Upper lobe of right lung (tissue), 1 donor: Measurements from ENCODE around the gene MAN1B1. TPM values are rescaled to one million over a fixed set of nuclear protein-coding genes. Genes with fewer than 3 reads are reported as not detected.
A peak's percentile ranks its signal among the peaks of the same experiment; 100 is the strongest.

ENCODE experiments used
- ATAC-seq: fragments of 200-7000 bp; cut with Tn5 transposase; one replicate; pipeline ENCODE4 v1.9.1; 2020; ENCODE audit warnings: mild to moderate bottlenecking, moderate library complexity
- DNase-seq: peaks from one replicate; pipeline ENCODE4 v3.0.0-alpha.2; 2020
- H3K27ac ChIP-seq: fragments of 200-600 bp; one replicate; pipeline ENCODE4 v1.8.0; 2022
- H3K27me3 ChIP-seq: fragments of 200-600 bp; one replicate; pipeline ENCODE4 v1.8.0; 2022; ENCODE audit warnings: mild to moderate bottlenecking
- H3K36me3 ChIP-seq: fragments of 200-600 bp; one replicate; pipeline ENCODE4 v1.8.0; 2022
- H3K4me1 ChIP-seq: fragments of 200-600 bp; one replicate; pipeline ENCODE4 v1.8.0; 2022
- H3K4me3 ChIP-seq: fragments of 200-600 bp; one replicate; pipeline ENCODE4 v1.8.0; 2022; ENCODE audit warnings: mild to moderate bottlenecking
- H3K9me3 ChIP-seq: fragments of 200-600 bp; one replicate; pipeline ENCODE4 v1.8.0; 2022
- intact Hi-C: fragments of 100-400 bp; cut with DNase I; formaldehyde crosslinking; loops from one replicate; pipeline ENCODE4 v1.11.0; 2022
- total RNA-seq: library from RNA; stranded (reverse); fragmentation: NEBNext Ultra II Directional; extraction: Animal tissue kit (Norgen Biotek cat#: 25700); gene quantifications from one replicate; pipeline ENCODE4 v1.2.1, GENCODE V29; 2021
- TF ChIP-seq, protein P1 (sequence below): fragments of 200-600 bp; IDR thresholded peaks from one replicate; pipeline ENCODE4 v1.8.0; 2022; ENCODE audit warnings: antibody characterized with exemption
- donor health status: DM: no; HTN: yes; CAD: no; lungs with severe emphysema.

The MAN1B1 gene
- total RNA-seq, 1 donor from 2014 or later = 39.4 TPM

DNA sequence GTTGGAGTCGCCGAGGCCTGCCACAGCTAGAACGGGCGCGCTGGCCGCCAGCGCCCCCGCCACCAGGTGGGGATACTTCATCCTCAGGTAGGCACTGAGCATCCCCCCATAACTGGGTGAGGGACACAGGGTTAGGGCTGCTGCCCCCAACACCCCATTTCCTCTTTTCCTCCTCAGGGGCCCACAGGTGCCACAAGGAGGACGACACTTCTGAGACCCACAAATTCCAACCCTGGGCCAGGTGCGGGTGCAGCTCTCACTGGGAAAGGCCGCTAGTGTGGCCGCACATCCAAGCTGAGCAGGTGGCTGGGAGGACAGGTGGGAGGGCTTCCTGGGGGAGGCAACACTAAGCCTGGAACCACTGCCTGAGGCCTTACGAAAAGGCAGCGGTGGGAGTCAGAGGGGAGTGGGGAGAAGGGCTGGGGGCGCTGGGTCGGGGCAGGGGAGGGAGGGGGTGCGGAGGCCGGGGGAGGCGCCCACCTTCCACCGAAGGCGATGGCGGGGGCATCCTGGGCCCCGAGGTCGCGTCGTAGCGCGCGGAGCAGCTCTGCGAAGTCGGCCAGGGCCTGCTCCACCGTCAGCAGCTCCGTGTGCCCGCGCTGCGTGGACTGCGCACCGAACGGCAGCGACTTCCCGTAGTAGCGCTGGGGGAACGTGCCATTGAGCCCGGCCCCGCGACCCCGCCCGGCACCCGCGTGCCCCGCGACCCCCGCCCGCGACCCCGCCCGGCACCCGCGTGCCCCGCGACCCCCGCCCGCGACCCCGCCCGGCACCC, 26.8 kb downstream of the MAN1B1 start:
- peak; percentile 6 for ATAC-seq
- no peaks in the 10 kb centered on the region for H3K9me3 ChIP-seq
- peak overlapping the region; percentile 36 for H3K4me3 ChIP-seq
- no peak overlapping the region for H3K27ac ChIP-seq
- peaks cover 28% of the 10 kb centered on the region for H3K36me3 ChIP-seq
- TF ChIP-seq, protein P1, sequence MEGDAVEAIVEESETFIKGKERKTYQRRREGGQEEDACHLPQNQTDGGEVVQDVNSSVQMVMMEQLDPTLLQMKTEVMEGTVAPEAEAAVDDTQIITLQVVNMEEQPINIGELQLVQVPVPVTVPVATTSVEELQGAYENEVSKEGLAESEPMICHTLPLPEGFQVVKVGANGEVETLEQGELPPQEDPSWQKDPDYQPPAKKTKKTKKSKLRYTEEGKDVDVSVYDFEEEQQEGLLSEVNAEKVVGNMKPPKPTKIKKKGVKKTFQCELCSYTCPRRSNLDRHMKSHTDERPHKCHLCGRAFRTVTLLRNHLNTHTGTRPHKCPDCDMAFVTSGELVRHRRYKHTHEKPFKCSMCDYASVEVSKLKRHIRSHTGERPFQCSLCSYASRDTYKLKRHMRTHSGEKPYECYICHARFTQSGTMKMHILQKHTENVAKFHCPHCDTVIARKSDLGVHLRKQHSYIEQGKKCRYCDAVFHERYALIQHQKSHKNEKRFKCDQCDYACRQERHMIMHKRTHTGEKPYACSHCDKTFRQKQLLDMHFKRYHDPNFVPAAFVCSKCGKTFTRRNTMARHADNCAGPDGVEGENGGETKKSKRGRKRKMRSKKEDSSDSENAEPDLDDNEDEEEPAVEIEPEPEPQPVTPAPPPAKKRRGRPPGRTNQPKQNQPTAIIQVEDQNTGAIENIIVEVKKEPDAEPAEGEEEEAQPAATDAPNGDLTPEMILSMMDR = no peak
- intact Hi-C loops = no loop called here
- peak; percentile 68 for DNase-seq
- peaks cover 7% of the 10 kb centered on the region for H3K4me1 ChIP-seq
- no peaks in the 10 kb centered on the region for H3K27me3 ChIP-seq

DNA sequence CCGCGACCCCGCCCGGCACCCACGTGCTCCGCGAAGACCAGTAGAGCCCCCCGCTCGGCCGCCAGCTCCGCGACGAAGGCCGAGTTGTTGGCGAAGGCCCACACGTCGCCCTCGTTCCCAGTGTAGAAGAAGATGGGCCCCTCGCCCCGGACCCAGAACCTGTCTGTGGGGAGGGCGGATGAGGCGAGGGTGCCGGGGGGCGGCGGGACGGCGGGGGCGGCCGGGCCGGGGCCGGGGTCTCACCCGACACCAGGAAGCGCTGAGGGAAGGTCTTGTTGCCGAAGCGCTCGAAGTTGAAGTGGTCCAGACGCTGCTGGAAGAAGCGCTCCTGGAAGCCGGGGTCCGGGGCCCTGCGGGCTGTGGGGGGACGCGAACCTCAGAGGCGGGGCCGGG, 27.4 kb downstream of the MAN1B1 start:
- Histone ChIP-seq H3K4me1 (peaks cover 7% of the 10 kb centered on the region), H3K36me3 (peaks cover 22% of the 10 kb centered on the region), H3K27me3 (no peaks in the 10 kb centered on the region), H3K9me3 (no peaks in the 10 kb centered on the region), H3K27ac (peak overlapping the region; percentile 58), H3K4me3 (peak overlapping the region; percentile 78)
- DNase-seq (no peak), ATAC-seq (no peak)
- intact Hi-C loops = no loop called here
- TF ChIP-seq, protein P1 = no peak

GRCh38 chr9:137114613-137115393, 28.0 kb downstream of the MAN1B1 start, which contains the start of gene DPP7:
Gene DPP7, minus strand, starts transcription at chr9:137114733. Its CDS starts 20 bp downstream, at chr9:137114713.
- TF ChIP-seq, protein P1 = no peak
- peaks cover 18% of the 10 kb centered on the region for H3K36me3 ChIP-seq
- DNase-seq (peak; percentile 90), ATAC-seq (peak; percentile 93)
- H3K27me3 ChIP-seq = no peaks in the 10 kb centered on the region
- H3K9me3 ChIP-seq = no peaks in the 10 kb centered on the region
- peak within 1 kb of the TSS; percentile 58 for H3K27ac ChIP-seq
- peak within 1 kb of the TSS; percentile 78 for H3K4me3 ChIP-seq
- H3K4me1 ChIP-seq = peaks cover 7% of the 10 kb centered on the region
- intact Hi-C loops = loop anchor here (5.0 kb wide), 1 partner anchor 112 kb away; the partner anchor contains the start of genes CYSRT1 and RNF224

DNA sequence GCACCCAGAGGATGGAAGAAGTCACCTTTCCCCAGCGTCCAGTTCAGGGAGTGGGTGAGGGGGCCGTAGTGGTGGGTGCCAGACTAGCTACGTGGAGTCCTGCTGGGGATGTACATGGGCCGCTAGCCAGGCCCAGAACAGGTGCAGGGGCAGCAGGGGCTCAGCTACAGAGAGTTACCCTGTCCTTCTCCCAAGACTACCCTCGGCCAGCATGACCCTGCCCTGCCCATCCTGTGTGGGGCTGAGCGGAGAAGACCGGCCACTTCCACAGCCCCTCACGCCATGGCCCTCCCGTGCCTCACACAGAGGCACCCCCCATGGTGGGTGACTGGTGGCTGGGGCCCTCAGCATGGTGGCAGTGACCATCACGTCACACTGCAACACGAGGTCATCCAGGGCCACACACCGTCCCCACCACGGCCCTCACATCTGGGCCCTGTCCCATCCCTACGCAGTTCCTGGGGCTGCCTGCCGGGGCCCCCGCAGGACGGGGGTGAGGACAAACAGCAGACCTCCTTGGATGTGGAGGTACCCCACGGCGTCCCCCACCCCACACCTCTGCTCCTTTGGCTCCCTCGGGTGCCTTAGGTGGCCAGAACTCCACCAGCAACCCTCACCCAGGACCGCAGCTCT, 28.7 kb downstream of the MAN1B1 start:
- no peak overlapping the region for H3K27ac ChIP-seq
- TF ChIP-seq, protein P1 = no peak
- H3K4me3 ChIP-seq = peak overlapping the region; percentile 78
- no peak for ATAC-seq
- H3K27me3 ChIP-seq = no peaks in the 10 kb centered on the region
- intact Hi-C loops = loop anchor here (5.0 kb wide), 1 partner anchor 112 kb away; the partner anchor contains the start of genes CYSRT1 and RNF224
- H3K36me3 ChIP-seq = peaks cover 11% of the 10 kb centered on the region
- H3K9me3 ChIP-seq = no peaks in the 10 kb centered on the region
- peaks cover 7% of the 10 kb centered on the region for H3K4me1 ChIP-seq
- no peak for DNase-seq

DNA sequence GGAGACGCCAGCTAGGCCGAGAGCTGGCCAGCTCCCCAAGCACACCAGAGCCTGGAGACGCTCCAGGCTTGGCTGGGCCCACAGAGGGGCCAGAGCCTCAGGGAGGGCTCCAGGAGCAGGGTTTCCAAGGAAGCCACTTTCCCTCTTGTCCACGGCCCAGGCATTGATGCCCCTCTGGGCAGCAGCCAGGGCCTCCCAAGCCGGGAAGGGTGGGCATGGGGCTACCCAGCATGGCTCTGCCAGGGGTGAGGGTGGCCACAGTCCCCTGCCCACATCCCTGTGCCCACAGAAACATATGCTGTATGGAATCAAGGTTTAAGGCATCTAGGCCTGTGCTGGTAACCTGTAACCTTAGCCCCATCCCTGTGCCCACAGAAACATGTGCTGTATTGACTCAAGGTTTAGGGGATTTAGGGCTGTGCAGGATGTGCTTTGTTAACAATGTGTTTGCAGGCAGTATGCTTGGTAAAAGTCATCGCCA, 29.3 kb downstream of the MAN1B1 start:
- TF ChIP-seq, protein P1 = no peak
- Histone ChIP-seq H3K36me3 (peaks cover 7% of the 10 kb centered on the region), H3K4me1 (peaks cover 7% of the 10 kb centered on the region), H3K4me3 (no peak overlapping the region), H3K9me3 (no peaks in the 10 kb centered on the region), H3K27me3 (no peaks in the 10 kb centered on the region), H3K27ac (no peak overlapping the region)
- intact Hi-C loops = loop anchor here (5.0 kb wide), 1 partner anchor 111 kb away; the partner anchor contains the start of genes CYSRT1 and RNF224
- no peak for ATAC-seq
- no peak for DNase-seq
